ENCODE data around the gene VAPA.

VAPA gene

DNA sequence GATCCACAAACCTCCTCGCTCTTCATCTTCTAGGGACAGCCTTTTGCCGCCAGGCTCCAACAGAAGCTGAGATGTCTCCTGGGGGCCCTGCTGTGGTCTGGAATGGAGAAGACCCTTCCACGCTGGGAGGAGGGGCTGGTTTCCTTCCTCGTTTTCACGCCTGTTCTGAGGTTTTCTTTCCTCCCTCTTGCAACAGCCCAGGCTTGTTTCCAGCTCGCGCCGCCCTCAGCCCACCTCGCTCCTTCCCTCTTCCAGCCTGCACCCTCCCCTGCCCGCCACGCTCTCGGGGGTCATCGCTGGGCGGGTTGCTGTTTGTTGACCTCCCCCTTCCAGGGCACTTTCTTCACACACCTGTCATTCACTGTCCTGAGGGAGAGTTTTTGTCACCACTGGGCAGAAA, 55.4 kb downstream of the VAPA start:
- no peak for DNase-seq (ENCODE audit: low read depth in 4 of 4, low spot score in 1 of 4)

DNA sequence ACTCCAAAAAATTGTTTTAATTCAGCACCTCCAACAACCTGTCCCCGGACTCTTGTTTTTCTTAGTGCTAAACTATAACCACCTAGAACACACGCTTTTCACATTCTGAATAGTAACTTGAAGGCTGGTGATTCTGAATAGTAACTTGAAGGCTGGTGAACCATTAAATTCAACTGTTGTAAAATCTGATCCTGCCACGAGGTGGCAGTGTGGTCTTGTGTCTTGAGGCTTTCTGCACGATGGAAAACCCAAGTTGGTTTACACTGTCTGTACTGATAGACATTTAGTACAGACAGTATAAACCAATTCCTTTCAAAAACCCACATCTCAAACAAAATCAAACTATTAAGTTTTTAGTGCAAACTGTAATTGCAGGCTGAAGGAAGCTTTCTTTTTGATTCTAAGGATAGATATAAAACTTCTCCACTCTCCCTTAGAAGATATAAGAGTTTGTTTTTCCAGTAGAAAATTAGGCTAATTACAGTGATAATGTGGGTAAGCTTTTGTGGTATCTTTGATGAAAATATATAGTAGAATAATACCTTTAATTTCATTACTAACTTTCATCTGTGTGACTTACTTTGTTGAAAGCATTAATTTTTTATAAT, 57.6 kb downstream of the VAPA start:
- peak; percentile 18 to 60 (median 46) for DNase-seq (ENCODE audit: low read depth in 4 of 4, low spot score in 1 of 4)

DNA sequence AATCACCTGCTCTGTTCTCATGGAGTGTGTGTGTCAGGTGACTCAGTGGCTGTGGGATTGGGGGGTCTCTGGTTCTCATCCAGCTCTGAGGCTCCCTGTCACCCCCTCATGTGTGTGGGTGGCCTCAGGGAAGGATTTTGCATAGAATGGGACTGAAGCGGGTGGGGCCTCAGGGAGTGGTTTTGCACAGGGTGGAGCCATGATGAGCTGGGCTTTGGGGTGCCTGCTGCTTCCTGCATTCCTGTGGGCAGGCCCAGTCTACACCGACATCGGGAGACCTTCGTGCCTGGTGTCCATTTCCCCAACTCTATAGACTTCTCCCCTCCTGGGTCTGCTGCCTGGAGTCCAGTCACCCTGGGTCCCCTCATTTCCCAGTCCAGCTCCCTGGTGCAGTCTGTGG, 59.7 kb downstream of the VAPA start:
- no peak for DNase-seq (ENCODE audit: low read depth in 4 of 4, low spot score in 1 of 4)

DNA sequence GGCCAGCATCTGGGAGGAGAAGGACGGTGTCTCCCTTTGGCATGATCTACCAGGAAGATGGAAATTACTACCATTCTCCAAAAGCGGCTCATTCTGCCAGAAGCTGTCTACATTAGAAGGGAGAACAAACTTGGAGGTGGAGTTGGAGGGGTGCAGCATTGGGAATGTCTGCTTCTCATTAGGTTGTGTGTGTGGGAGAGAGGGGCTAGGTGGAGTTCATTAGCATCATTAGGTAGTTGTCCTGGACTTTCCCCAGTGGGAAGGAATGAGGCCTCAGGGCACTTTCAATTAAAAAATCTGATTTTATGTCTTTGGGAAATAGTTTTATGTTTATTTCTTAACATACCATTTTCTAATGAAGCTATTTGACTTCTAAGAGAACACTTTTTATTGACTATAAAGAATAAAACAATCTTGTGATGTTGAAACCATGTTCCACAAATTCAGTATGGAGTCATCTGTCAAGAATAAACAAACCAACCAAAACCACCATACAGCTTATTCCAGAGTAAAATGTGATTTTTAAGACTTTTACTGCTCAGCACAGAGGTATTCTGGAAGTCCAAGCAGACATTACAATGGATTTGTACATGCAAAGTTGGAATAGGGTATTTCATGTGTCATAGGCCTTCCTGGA, 60.6 kb downstream of the VAPA start:
- DNase-seq (ENCODE audit: low read depth in 4 of 4, low spot score in 1 of 4) = no peak

DNA sequence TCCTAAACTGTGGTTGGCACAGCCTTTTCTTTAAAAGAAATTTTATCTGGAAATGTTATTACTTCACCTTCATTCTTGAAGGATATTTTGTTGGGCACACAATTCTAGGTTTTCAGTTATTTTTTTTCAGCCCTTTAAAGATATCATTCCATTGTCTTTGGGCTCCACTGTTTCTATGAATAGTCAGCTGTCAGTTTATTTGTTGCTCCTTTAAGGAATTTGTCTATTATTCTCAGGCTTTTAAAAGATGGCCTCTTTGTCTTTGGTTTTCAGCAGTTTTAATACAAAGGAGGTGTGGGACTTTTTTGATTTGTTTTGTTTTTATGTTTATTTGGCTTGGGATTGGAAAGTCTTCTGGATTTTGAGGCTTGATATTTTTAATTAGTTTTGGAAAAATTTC, 61.8 kb downstream of the VAPA start:
- no peak for DNase-seq (ENCODE audit: low read depth in 4 of 4, low spot score in 1 of 4)

DNA sequence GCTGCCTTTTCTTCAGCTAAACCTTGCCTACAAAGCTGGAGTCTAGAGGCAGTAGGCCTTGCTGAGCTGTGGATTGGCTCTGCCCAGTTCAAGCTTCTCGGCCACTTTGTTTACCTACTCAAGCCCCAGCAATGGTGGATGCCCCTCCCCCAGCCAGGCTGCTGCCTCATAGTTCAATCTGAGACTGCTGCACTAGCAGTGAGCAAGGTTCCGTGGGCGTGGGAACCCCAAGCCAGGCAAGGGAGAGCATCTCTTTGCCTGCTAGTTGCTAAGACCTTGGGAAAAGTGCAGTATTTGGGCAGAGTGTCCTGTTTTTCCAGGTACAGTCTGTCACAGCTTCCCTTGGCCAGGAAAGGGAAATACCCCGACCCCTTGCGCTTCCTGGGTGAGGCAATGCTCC, 68.9 kb downstream of the VAPA start:
- DNase-seq (ENCODE audit: low read depth in 4 of 4, low spot score in 1 of 4) = no peak

DNA sequence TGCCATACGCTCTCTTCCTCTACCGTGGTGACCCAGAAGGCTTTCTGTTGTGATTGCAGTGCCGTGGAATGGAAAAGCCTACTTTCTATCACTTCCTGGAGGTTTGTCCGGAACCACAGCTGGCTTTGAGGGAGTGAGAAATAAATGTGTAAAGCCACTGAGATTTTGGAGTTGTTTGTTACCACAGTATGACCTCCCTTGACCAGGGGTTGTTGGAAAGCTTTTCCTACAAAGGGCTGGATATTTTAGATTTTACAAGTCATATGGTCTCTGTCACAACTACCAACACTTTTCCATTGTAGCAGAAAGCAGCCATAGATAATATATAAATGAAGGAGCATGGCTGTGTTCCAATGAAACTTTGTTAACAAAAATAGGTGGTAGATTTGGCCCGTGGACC, 70.3 kb downstream of the VAPA start:
- DNase-seq (ENCODE audit: low read depth in 4 of 4, low spot score in 1 of 4) = no peak

DNA sequence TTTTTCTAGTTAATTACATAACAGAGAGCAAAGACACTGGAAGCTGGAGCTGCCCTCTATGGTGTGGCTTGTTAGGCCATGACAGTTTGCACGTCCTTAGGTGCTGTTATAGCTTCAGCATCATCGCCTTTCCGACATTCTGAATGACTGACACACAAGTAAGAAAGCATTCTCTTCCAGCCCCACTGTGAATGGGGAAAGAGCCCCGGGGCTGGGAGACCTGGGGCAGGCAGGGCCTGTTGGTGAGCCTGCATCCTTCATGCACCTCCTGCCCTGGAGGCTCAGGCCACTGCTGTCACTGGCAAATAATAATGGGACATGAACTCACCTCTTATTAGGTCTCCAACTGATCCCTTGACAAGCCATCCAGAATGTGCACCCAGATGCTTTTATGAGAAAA, 71.8 kb downstream of the VAPA start:
- DNase-seq (ENCODE audit: low read depth in 4 of 4, low spot score in 1 of 4) = no peak

DNA sequence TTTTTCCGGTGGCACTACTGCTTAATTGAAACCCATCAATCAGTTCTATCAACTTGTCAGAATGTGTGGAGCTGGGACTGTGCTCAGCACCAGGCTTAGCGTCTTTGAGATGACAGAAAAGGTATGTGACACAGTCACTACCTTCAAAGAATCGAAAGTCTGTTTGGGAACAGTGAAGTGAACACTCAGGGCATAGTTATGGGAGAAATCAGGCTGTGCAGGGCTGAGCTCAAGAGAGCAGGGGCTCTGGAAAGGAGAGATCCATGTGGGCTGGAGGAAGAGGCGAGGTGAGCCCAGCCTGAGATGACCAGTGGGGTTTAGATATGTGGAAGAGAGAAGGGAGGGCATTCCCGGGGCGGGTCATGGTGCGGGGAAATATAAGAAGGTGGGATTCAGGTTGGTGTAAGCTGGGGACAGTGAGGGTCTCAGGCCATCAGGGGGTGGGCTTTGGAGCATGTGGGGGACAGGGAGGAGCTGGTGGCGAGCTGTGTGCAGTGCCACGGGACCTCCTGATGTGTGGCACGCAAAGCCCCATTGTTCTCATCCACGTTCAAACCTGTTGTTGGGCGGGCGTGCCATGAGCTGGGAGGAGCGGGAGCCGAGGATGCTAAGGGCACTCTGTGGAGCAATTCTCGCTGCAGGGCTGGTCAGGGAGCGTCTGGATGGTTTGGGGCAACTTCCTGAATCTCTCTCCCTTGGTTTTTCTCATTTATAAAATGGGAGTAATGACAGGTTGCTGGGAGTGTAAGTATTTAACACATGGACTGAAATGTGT, 72.5 kb downstream of the VAPA start:
- DNase-seq (ENCODE audit: low read depth in 4 of 4, low spot score in 1 of 4) = no peak

DNA sequence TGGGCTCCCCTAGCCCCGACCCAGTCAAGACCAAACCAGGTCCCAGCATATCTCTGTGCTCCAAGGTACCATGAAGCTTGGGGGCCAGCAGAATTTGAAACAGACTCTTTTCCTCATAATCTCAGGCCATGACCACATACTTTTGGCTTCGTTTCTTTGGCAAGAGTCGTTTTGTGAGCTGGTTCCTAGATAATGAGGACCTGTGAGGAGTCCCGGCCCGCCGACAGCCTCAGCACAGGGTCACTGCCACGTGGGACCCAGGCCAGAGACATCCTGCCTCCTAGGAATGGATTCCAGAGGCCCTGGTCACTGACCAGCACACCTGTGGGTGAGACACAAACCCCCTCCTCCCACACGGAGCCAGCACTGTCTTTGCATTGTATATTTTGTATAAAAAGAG, 73.5 kb downstream of the VAPA start:
- DNase-seq (ENCODE audit: low read depth in 4 of 4, low spot score in 1 of 4) = no peak

DNA sequence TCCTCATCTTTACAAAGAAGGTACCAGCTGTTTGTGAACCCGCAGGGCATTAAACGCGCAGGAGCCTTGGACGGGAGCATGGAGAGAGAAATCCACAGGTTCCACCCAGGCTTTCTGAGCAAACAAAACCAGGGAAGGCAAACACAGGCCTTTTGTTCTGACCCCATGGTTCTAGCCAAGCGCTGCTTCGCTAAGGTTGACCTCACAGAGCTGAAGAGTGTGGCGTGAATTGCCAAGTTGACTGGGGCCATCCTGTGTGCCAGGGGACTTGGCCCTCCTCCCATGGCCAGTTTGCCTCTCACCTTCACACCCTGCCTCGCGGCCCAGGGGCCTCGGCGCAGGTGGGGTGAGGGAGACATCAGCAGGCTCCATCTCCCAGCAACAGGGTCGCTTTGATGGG, 74.1 kb downstream of the VAPA start:
- no peak for DNase-seq (ENCODE audit: low read depth in 4 of 4, low spot score in 1 of 4)

DNA sequence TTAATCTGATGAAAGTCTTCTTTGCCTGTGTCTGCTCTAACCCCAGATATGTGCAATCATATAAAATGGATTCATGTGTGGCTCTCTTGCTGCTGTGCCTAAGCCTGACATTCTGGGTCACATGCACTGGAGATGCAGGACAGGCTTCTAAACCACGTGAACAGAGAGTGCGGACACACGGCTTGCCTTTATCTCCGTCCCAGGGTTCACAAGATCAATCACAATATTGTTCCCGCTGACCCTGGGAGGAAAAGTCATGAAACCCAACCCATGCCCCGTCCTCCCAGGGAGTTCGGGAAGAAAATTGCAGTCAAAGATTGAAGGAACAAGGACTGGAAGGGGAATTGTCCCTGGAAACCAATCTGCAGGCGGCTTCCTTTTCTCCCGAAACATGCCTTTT, 74.8 kb downstream of the VAPA start:
- DNase-seq (ENCODE audit: low read depth in 4 of 4, low spot score in 1 of 4) = no peak

DNA sequence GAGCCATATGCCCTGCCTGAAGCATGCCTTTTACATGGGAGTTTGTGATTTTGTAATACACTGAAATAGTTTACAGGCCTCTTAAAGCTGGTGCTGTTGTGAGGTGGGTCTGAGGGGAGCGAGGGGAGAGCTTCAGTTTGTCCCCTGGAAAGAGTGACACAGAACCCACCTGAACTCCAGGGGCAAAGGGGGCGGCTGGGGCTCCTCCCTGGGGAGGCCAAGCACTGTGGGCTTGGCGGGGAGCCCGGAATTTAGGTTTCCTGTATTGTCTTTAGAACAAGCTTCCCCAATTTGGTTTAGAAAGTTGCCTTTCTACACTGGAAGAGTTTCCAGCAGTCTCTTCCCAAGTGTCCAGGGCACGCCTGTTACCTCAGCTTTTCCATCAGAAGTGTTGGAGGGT, 75.7 kb downstream of the VAPA start:
- DNase-seq (ENCODE audit: low read depth in 4 of 4, low spot score in 1 of 4) = no peak

DNA sequence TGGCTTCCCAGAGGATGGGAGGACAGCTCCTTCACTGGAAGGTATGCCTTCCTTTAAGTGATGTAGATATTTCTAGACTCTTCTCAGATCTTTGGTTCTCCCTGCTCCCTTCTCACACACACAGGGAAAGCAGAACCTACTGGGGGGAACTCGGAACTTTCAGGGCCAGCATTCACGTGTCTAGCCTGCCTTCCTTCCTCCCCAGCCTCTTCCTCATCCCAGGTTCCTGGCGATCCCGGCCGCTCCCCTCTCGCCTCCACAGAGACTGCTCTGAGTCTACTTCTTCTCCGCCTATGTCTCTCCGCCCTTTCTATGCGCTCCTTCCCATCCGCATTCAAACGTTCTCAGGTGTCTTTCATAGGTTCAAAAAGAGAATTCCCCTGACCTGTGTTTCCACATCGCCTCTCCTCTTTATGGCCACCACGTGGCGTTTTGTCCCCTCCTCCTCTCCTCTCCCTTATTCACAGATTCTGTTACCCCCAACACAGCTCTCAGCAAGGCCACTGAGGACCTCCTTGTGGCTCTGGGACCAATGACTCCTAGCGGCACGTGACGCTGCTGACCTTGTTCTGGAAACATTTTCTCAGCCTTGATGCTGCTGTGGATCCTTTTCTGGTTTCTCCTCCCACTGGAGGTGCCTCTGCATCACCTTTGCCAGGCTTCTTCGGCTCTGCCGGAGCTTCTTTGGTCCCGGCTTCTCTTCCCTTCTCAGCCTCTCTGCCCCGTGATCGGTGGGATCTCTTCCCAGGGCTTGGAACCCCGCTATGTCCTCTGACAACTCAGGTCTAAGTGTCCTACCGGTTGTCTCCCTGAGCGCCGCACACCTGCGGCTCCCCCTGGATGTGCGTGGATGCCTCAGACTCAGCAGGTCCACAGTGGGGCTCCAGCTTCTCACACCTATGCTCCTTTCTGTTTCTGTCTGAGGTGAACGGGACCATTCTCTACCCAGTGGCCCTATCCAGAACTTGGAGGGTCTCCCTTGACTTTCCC, 77.5 kb downstream of the VAPA start:
- DNase-seq (ENCODE audit: low read depth in 4 of 4, low spot score in 1 of 4) = no peak

DNA sequence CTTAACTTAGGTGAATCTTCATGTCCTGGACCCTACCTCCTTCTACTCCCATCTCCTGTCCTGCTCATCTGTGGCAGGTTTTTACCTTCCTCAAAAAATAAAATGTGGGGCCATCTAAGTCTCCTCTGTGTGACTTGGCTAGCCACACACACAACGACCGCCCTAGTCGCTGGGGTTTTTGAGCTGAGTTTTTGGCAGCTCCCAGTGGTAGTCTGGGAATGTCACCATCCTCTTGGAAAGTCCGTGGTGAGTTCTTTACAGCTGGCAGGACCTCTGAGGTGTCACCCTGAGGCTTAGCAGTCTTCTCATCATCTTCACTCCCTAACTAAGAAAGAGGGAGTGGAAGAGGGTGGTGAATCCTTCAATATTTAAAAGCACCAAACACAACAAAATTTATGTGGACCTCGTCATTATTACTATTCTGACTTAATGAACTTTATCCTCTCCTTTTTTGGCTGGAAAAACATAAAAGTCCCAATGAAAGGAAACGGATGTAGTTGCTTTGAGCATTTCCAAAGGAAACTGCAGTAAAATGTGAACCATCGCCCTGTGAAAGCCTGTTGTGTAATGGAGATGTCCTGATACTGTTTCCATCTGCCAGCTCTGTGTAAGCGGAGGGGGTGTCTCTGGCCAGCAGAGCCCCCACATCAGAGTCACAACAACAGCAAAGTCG, 78.6 kb downstream of the VAPA start:
- no peak for DNase-seq (ENCODE audit: low read depth in 4 of 4, low spot score in 1 of 4)

DNA sequence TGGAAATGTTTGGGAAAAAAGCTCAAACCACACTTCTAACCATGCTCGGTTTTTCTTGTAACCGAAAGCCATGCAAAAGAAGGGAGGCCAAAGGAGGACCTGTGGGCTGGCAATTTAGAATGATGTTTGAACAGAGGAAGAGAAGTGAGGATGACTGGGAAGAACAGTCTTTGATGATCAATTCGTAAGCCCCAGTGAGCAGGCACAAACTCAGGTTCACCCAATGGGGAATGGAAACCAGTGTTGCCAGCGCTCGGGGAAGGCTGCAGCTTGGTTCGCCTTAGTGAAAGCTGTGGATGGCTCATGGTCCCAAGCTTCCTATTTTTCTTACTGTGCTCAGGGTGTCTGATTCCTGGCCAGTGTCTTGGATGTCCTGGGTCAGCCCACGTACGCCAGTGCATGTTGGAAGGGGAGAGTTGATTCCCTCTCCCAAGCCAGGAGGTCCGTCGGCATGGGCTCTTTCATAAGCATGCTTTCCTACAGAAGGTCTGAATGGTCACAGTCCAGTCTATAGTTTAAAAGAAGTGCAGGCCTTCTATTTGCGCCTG, 79.2 kb downstream of the VAPA start:
- no peak for DNase-seq (ENCODE audit: low read depth in 4 of 4, low spot score in 1 of 4)

DNA sequence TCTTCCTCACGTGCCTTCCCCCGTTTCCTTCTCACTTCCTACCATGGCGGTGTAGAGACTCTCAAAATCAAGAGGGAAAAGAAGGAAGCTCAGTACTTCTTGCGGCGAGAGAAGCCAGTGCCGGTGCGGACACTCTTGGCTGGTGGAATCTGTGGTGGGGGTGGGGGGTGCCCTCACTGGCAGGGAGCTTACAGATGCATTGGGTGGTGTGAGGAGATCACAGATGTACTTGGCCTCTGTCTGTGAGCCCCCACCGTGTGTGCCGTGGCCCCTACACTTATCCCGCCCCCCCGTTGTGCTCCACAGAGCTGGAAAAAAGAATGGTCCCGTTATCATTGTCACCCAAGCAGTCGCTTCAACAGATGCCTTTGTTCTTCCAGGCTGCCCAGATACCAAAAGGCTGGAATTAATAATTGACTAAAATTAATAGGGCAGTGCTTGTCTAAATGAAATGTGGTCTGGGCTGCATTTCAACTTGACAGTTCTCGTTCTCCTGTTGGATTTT, 79.8 kb downstream of the VAPA start:
- DNase-seq (ENCODE audit: low read depth in 4 of 4, low spot score in 1 of 4) = no peak

DNA sequence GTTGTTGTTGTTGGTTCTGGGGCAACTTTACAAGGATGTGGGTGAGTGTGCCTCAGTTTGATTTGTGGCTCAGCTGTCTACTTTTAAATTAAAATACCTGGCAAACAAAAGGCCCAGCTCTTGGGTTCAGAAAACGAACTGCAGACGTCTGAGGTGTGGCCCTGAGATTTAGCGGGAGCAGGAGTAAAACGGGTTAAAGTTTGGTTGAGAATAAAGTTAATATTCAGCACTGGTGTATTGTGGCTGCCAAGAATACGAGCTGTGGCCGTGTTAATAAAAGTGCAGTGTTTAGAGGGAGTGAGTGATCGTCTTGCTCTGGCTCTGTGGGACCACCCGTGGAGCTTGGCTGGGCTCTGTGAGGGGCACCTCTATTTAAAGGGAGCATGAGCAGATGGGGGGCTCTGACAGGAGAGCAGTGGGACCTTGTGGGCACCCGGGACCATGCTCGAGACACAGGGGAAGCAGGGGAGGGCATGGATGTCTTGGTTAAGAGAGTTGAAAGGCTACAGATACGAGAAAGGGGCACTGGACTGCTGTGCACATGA, 80.3 kb downstream of the VAPA start:
- DNase-seq (ENCODE audit: low read depth in 4 of 4, low spot score in 1 of 4) = no peak

DNA sequence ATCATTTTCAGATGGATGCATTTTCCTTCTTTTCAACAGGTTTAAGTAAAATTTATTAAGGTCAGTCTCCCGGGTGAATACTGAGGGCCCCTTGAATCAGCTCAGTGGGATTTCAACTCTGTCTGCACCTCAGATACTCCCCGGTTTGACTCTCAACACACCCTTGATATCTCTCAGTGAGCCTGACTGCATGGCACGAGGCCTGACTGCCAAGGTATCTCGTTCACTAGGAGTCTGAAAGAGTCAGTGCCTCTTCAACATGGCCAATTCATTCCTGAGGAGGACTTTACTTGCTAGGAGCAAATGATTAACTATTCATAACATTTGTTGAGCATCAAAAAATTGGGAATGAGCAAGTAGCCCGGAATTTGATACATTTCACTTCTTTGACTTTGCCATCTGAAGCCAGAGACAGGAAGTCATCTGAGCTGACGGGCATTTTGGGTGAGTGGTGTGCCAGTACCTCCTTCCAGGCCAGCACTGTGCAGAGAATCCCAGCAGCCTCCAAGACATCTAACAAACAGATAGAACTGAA, 81.0 kb downstream of the VAPA start:
- no peak for DNase-seq (ENCODE audit: low read depth in 4 of 4, low spot score in 1 of 4)

DNA sequence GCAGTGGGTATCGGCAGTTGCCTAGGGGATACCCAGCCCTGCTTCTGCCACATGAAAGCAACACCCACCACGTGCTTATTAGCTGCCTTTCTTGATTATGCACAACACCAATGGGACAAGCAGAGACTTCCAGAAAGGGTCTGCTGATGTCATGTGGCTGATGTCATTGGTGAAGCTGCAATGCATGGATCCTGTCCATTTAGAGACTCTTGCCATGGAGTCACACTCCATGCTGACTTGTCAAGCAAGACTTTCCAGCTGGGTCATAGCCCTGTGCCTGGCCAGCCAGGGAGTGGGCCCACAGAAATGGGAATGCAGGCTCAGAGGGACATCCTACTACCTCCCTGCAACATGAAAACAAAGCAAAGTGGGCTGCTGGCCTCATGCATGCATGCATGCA, 81.8 kb downstream of the VAPA start:
- no peak for DNase-seq (ENCODE audit: low read depth in 4 of 4, low spot score in 1 of 4)
